HepG2 (cell line): ENCODE data around the gene NEURL1B.

ENCODE experiments used
- AGO2 ChIP-seq: fragments of 200-400 bp; formaldehyde crosslinking; optimal IDR thresholded peaks from 2 replicates; pipeline ENCODE3; 2017; ENCODE audit warnings: mild to moderate bottlenecking, low read depth, low read length, moderate library complexity
- CTCF ChIP-seq: sonication (generic); formaldehyde crosslinking; IDR thresholded peaks from 2 replicates; pipeline ENCODE4 v1.5.0; 2020; ENCODE audit warnings: mild to moderate bottlenecking, missing genetic modification reagents, moderate library complexity
- MAX ChIP-seq: IDR thresholded peaks from 2 replicates; pipeline ENCODE4 v1.6.1; 2012; ENCODE audit warnings: inconsistent platforms
- MXI1 ChIP-seq: IDR thresholded peaks from 3 replicates; pipeline ENCODE4 v1.6.1; 2012; ENCODE audit warnings: low read depth, low read length, inconsistent platforms, borderline replicate concordance
- PRDM15 ChIP-seq: sonication (generic); formaldehyde crosslinking; IDR thresholded peaks from 2 replicates; pipeline ENCODE4 v1.4.0; 2020; ENCODE audit warnings: missing genetic modification reagents
- SAFB2 ChIP-seq: sonication (generic); formaldehyde crosslinking; IDR thresholded peaks from 2 replicates; pipeline ENCODE4 v1.5.1; 2020; ENCODE audit warnings: missing genetic modification reagents, low read depth, mild to moderate bottlenecking, borderline replicate concordance
- ZKSCAN8 ChIP-seq: IDR thresholded peaks from 2 replicates; pipeline ENCODE4 v1.6.1; 2016; ENCODE audit warnings: borderline replicate concordance, missing genetic modification reagents, missing compliant biosample characterization
- ZNF24 ChIP-seq: fragments of 450-650 bp; IDR thresholded peaks from 2 replicates; pipeline ENCODE4 v1.6.1; 2017; ENCODE audit warnings: antibody characterized with exemption, mild to moderate bottlenecking
- ZNF737 ChIP-seq: sonication (generic); formaldehyde crosslinking; IDR thresholded peaks from 2 replicates; pipeline ENCODE4 v1.5.0; 2020; ENCODE audit warnings: missing genetic modification reagents, mild to moderate bottlenecking, borderline replicate concordance
- ZNF781 ChIP-seq: sonication (generic); formaldehyde crosslinking; IDR thresholded peaks from 2 replicates; pipeline ENCODE4 v1.5.1; 2020; ENCODE audit warnings: borderline replicate concordance, mild to moderate bottlenecking, missing genetic modification reagents; ENCODE audit errors: not compliant biosample characterization

- TF ChIP-seq CTCF (CRISPR knock-in tag) (no peak), ZKSCAN8 (CRISPR knock-in tag) (no peak), SAFB2 (CRISPR knock-in tag) (no peak), ZNF24 (no peak), MXI1 (no peak), AGO2 (no peak), PRDM15 (no peak), MAX (no peak), ZNF781 (CRISPR knock-in tag) (no peak), ZNF737 (no peak)
Observed at GRCh38 chr5:172642051-172642409, 967 bp downstream of the NEURL1B start.
